NCI-H226 (cell line): ENCODE data around the gene ZNF445.
"Not testable (repeated sequence)": the region's sequence is repeated elsewhere in the genome, so short reads cannot be mapped to it uniquely, and the experiment has no call there.

Experiments
- DNase-seq: peaks from one replicate; pipeline ENCODE4 v3.0.0-alpha.2; 2015

ZNF445 gene

GRCh38 chr3:44474886-44475285 lies 2.6 kb downstream of the ZNF445 start:
- DNase-seq: not testable (repeated sequence)

- DNase-seq: no peak
These were observed 7.0 kb downstream of the ZNF445 start for GRCh38 chr3:44470430-44470829.

GRCh38 chr3:44469914-44470313 lies 7.6 kb downstream of the ZNF445 start:
- DNase-seq: no peak

GRCh38 chr3:44468572-44469520 lies 8.6 kb downstream of the ZNF445 start:
- DNase-seq: peak; percentile 44

- DNase-seq: not testable (repeated sequence)
These were observed 9.4 kb downstream of the ZNF445 start for GRCh38 chr3:44468099-44468537.

GRCh38 chr3:44467241-44467640 lies 10.2 kb downstream of the ZNF445 start:
- DNase-seq: no peak

- DNase-seq: not testable (repeated sequence)
These were observed 12.6 kb downstream of the ZNF445 start for GRCh38 chr3:44464920-44465319.

- DNase-seq: no peak
These were observed 13.0 kb downstream of the ZNF445 start for GRCh38 chr3:44464509-44464908.

GRCh38 chr3:44460050-44460449 lies 17.4 kb downstream of the ZNF445 start:
- DNase-seq: not testable (repeated sequence)

- no peak for DNase-seq
These were observed 22.2 kb downstream of the ZNF445 start for GRCh38 chr3:44455318-44455717.

GRCh38 chr3:44454258-44454657 lies 23.2 kb downstream of the ZNF445 start:
- DNase-seq: no peak

- no peak for DNase-seq
These were observed 26.0 kb downstream of the ZNF445 start for GRCh38 chr3:44451441-44451840.

- no peak for DNase-seq
These were observed 30.5 kb downstream of the ZNF445 start for GRCh38 chr3:44446929-44447328.

GRCh38 chr3:44445786-44446185 lies 31.7 kb downstream of the ZNF445 start:
- DNase-seq: no peak

- no peak for DNase-seq
These were observed 32.4 kb downstream of the ZNF445 start for GRCh38 chr3:44444896-44445691.

GRCh38 chr3:44444437-44444836 lies 33.0 kb downstream of the ZNF445 start:
- DNase-seq: no peak

GRCh38 chr3:44442596-44443309 lies 34.7 kb downstream of the ZNF445 start:
- DNase-seq: no peak

GRCh38 chr3:44439499-44440295 lies 37.8 kb downstream of the ZNF445 start:
- peak; percentile 85 for DNase-seq

- DNase-seq: no peak
These were observed 39.7 kb downstream of the ZNF445 start for GRCh38 chr3:44437800-44438199.

GRCh38 chr3:44436181-44436580 lies 41.3 kb downstream of the ZNF445 start:
- DNase-seq: no peak

- DNase-seq: no peak
These were observed 42.5 kb downstream of the ZNF445 start for GRCh38 chr3:44434834-44435510.

GRCh38 chr3:44430466-44430865 lies 47.0 kb downstream of the ZNF445 start:
- no peak for DNase-seq
